KMS-11 (cell line): ENCODE data around the gene MBTD1.
A peak's percentile ranks its signal among the peaks of the same experiment; 100 is the strongest.

Source experiments
- H2AFZ ChIP-seq: fragments of 200-600 bp; sonication (generic); 2 replicates; pipeline ENCODE4 v1.6.1; 2016; ENCODE audit warnings: antibody characterized with exemption, mixed run types, low read depth
- H3K27ac ChIP-seq: fragments of 200-600 bp; sonication (generic); 2 replicates; pipeline ENCODE4 v1.6.1; 2016; ENCODE audit warnings: mild to moderate bottlenecking, mixed run types
- H3K27me3 ChIP-seq: fragments of 200-600 bp; sonication (generic); 2 replicates; pipeline ENCODE4 v1.6.1; 2017; ENCODE audit warnings: mild to moderate bottlenecking, low read depth, mixed run types, moderate library complexity; ENCODE audit not compliant: insufficient read depth
- H3K36me3 ChIP-seq: fragments of 200-600 bp; sonication (generic); 2 replicates; pipeline ENCODE4 v1.6.1; 2017; ENCODE audit warnings: mild to moderate bottlenecking, mixed run types; ENCODE audit not compliant: insufficient read depth
- H3K4me1 ChIP-seq: fragments of 200-600 bp; sonication (generic); 2 replicates; pipeline ENCODE4 v1.6.1; 2016; ENCODE audit warnings: mild to moderate bottlenecking, low read depth, mixed run types; ENCODE audit not compliant: poor library complexity, severe bottlenecking
- H3K4me2 ChIP-seq: fragments of 200-600 bp; sonication (generic); 2 replicates; pipeline ENCODE4 v1.7.0; 2016; ENCODE audit warnings: mild to moderate bottlenecking, mixed run types
- H3K4me3 ChIP-seq: fragments of 200-600 bp; sonication (generic); IDR thresholded peaks from 2 replicates; pipeline ENCODE4 v1.6.1; 2017; ENCODE audit warnings: low read depth, low read length, mixed read lengths; ENCODE audit not compliant: insufficient read depth
- H3K79me2 ChIP-seq: fragments of 200-600 bp; sonication (generic); 2 replicates; pipeline ENCODE4 v1.6.1; 2016; ENCODE audit warnings: low read depth, mixed run types; ENCODE audit not compliant: insufficient read depth
- H3K9ac ChIP-seq: fragments of 200-600 bp; sonication (generic); 2 replicates; pipeline ENCODE4 v1.6.1; 2016; ENCODE audit warnings: mild to moderate bottlenecking, mixed run types
- H4K20me1 ChIP-seq: fragments of 200-600 bp; sonication (generic); 2 replicates; pipeline ENCODE4 v1.6.1; 2016; ENCODE audit warnings: mild to moderate bottlenecking, mixed run types; ENCODE audit not compliant: insufficient read depth
- CTCF ChIP-seq: fragments of 200-600 bp; sonication (generic); conservative IDR thresholded peaks from 2 replicates; pipeline ENCODE4 v1.6.1; 2017; ENCODE audit warnings: low read depth, mild to moderate bottlenecking, antibody characterized with exemption, low read length, moderate library complexity, mixed read lengths

Gene MBTD1

GRCh38 chr17:51159604-51160003, 100.2 kb downstream of the MBTD1 start:
- H3K79me2 ChIP-seq: peaks cover 51% of the 10 kb centered on the region
- peaks cover 24% of the 10 kb centered on the region; the same call in 1 of the 2 replicates for H3K36me3 ChIP-seq
- no peaks in the 10 kb centered on the region for H3K27me3 ChIP-seq
- 0 out of 2 replicates have a peak, but pooled peaks cover 3% of the 10 kb centered on the region for H4K20me1 ChIP-seq
- peaks cover 18% of the 10 kb centered on the region for H3K4me1 ChIP-seq
- no peak for TF ChIP-seq CTCF
- no peak overlapping the region for H3K27ac ChIP-seq
- H3K4me3 ChIP-seq: no peak overlapping the region
- no peak overlapping the region for H3K4me2 ChIP-seq
- no peak overlapping the region for H2AFZ ChIP-seq
- H3K9ac ChIP-seq: no peak overlapping the region

GRCh38 chr17:51155416-51155815, 104.4 kb downstream of the MBTD1 start:
- no peak for TF ChIP-seq CTCF
- H3K4me3 ChIP-seq: no peak overlapping the region
- peaks cover 27% of the 10 kb centered on the region for H3K4me1 ChIP-seq
- peaks cover 63% of the 10 kb centered on the region for H3K79me2 ChIP-seq
- peak overlapping the region; percentile 100 for H3K4me2 ChIP-seq
- H3K9ac ChIP-seq: no peak overlapping the region; the same call in 1 of the 2 replicates
- H3K27me3 ChIP-seq: no peaks in the 10 kb centered on the region
- H4K20me1 ChIP-seq: 0 out of 2 replicates have a peak, but pooled peaks cover 3% of the 10 kb centered on the region
- no peak overlapping the region for H3K27ac ChIP-seq
- H2AFZ ChIP-seq: no peak overlapping the region
- peaks cover 9% of the 10 kb centered on the region; the same call in 1 of the 2 replicates for H3K36me3 ChIP-seq

GRCh38 chr17:51154176-51154575, 105.7 kb downstream of the MBTD1 start:
- Histone ChIP-seq H3K27me3 (no peaks in the 10 kb centered on the region), H3K4me2 (peak overlapping the region; percentile 100), H3K79me2 (peaks cover 58% of the 10 kb centered on the region), H3K4me1 (peaks cover 27% of the 10 kb centered on the region), H3K9ac (peak overlapping the region; percentile 86), H3K27ac (peak overlapping the region; percentile 68), H3K4me3 (no peak overlapping the region), H2AFZ (peak overlapping the region; percentile 47; the same call in 1 of the 2 replicates), H4K20me1 (0 out of 2 replicates have a peak, but pooled peaks cover 3% of the 10 kb centered on the region), H3K36me3 (peaks cover 9% of the 10 kb centered on the region; the same call in 1 of the 2 replicates)
- no peak for TF ChIP-seq CTCF

- peak; percentile 87 for TF ChIP-seq CTCF
- Histone ChIP-seq H3K9ac (peak within 1 kb of the TSS; percentile 86), H3K27me3 (no peaks in the 10 kb centered on the region), H3K79me2 (peaks cover 51% of the 10 kb centered on the region), H3K27ac (peak within 1 kb of the TSS; percentile 68), H3K4me2 (peak within 1 kb of the TSS; percentile 100), H3K36me3 (peaks cover 9% of the 10 kb centered on the region; the same call in 1 of the 2 replicates), H4K20me1 (0 out of 2 replicates have a peak, but pooled peaks cover 3% of the 10 kb centered on the region), H2AFZ (peak within 1 kb of the TSS; percentile 92), H3K4me3 (no peak within 1 kb of the TSS), H3K4me1 (peaks cover 27% of the 10 kb centered on the region)
These were observed 106.4 kb downstream of the MBTD1 start, which contains the start of gene NME1 for GRCh38 chr17:51153210-51154072. Gene NME1 (plus strand): TSS chr17:51153559. CDS start chr17:51155655, 2,096 bp downstream.
